Choroid plexus epithelial cell (primary cell): ENCODE measurements around the gene PLTP.
"Not testable (repeated sequence)": the region's sequence is repeated elsewhere in the genome, so short reads cannot be mapped to it uniquely, and the experiment has no call there.

ENCODE experiments used
- DNase-seq: peaks from one replicate; pipeline ENCODE4 v3.0.0-alpha.2; 2010; ENCODE audit warnings: low read depth
- H3K4me3 ChIP-seq: 2 replicates; pipeline ENCODE4 v1.5.1; 2011; ENCODE audit warnings: low read depth, mild to moderate bottlenecking, control low read depth, low read length, moderate library complexity
- TF ChIP-seq, protein P1 (sequence below): conservative IDR thresholded peaks from 2 replicates; pipeline ENCODE4 v1.5.1; 2011; ENCODE audit warnings: low read depth, mild to moderate bottlenecking, control low read depth, inconsistent platforms, low read length, moderate library complexity

Gene PLTP

DNA sequence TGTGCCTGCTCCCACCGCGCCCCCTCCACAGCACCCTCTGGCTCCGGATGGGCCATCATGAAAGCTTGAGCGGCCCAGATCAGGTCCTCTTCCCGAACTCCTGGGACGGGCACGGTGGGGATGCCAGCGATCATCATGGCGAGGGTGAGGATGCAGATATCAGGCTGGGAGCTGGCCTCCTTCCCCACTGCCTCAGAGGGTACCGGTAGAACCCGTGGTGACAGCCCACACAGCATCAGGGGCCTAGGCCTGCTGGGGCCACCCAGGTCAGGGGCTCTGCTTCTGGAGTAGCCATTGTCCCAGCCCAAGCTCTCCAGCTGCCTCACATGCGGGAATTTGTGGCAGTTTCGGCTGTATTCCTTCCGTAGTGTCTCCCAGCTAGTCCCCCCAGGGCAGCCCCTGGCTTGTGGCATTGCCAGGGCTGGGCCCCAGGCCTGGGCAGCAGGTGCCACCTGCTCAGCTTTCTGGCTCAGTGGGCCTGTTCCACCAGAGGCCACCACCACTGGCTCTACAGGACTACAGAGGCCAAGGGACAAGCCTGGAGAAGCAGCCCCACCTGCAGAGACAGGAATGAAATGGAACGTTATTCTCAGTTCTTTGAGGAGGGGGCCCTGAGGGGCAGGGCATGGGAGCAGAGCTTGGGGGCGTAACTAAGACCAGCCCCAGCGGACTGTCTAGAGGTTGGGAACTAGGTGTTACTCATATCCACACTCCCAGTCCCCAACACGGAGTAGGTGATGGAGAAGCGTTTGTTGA lies 25.2 kb downstream of the PLTP start:
- H3K4me3 ChIP-seq, result no peak overlapping the region
- TF ChIP-seq, protein P1, sequence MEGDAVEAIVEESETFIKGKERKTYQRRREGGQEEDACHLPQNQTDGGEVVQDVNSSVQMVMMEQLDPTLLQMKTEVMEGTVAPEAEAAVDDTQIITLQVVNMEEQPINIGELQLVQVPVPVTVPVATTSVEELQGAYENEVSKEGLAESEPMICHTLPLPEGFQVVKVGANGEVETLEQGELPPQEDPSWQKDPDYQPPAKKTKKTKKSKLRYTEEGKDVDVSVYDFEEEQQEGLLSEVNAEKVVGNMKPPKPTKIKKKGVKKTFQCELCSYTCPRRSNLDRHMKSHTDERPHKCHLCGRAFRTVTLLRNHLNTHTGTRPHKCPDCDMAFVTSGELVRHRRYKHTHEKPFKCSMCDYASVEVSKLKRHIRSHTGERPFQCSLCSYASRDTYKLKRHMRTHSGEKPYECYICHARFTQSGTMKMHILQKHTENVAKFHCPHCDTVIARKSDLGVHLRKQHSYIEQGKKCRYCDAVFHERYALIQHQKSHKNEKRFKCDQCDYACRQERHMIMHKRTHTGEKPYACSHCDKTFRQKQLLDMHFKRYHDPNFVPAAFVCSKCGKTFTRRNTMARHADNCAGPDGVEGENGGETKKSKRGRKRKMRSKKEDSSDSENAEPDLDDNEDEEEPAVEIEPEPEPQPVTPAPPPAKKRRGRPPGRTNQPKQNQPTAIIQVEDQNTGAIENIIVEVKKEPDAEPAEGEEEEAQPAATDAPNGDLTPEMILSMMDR, result no peak
- no peak for DNase-seq

DNA sequence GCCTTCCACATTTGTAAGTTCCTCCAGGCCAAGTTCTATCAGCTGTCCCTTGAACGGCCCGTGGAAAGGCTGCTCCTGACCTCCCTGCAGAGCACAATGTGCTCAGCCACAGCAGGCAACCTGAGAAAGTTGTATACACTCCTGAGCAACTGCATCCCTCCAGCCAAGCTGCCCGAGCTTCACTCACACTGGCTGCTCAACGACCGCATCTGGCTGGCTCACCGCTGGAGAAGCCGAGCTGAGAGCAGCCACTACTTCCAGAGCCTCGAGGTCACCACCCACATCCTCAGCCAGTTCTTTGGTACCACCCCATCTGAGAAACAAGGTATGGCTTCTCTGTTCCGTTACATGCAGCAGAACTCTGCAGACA lies 28.9 kb downstream of the PLTP start:
- H3K4me3 ChIP-seq, result no peak overlapping the region
- no peak for DNase-seq
- TF ChIP-seq, protein P1, result no peak

DNA sequence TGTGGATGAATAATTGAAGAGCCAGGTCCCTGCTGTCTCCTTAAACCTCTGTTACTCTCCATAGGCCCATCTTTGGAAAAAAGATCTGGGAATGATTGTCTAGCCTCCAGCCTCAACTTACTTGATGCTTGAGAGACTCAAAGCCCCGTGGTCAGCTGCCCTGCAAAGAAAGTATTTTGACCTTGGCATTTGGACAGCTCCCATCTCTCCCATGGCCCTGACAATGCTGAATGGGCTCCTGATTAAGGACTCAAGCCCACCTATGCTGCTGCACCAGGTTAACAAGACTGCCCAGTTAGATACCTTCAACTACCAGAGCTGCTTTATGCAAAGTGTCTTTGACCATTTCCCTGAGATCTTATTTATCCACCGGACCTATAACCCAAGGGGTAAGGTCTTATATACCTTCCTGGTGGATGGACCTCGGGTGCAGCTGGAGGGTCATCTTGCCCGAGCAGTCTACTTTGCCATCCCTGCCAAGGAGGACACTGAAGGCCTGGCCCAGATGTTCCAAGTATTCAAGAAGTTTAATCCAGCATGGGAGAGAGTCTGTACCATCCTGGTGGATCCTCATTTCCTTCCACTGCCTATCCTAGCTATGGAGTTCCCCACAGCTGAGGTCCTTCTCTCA lies 29.4 kb downstream of the PLTP start:
- TF ChIP-seq, protein P1, result no peak
- no peak for DNase-seq
- no peak overlapping the region for H3K4me3 ChIP-seq

DNA sequence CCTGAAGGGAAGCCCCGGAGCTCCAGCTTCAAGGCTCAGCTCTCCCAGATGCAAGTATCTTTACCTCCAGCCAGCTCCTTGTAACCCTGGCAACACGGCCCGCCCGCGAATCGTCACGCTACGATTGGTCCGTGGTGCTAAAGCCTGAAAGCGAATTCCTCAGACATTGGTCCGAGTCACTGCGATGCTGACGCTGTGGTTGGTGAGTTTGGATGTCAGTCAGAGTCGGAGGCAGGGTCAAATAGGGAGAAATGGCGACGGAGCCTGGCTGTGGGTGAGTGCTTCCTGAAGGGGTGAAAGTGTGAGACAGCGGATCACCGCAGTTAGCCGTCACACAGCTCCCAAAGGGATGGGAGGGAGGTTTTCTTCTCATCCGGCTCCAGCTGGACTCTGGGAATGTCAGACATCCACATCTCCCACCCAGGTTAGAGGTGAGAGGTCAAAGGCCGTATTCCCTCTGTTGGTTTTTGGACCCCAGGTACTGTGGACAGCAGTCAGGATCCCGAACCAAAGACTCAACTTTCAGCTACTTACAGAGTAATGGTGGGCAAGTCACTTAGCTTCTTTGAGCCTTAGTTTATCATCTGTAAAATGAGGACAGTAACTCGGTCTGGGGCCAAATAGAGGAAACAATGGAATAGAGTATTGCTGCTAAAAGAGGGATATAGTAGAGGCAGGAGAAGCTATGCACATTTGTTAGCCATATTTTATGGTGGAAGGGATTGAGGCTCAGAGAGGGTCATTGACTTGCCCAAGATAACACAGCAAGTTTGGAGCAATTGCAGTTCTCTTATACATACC lies 30.8 kb downstream of the PLTP start, which contains the start of gene ZSWIM1:
TSS of gene ZSWIM1 (plus strand) at position 240 of the 801 bp plus-strand sequence. CDS start 1,366 bp downstream, outside the sequence.
- H3K4me3 ChIP-seq, result peak within 1 kb of the TSS; percentile 95
- TF ChIP-seq, protein P1, result no peak
- DNase-seq, result peak; percentile 100

DNA sequence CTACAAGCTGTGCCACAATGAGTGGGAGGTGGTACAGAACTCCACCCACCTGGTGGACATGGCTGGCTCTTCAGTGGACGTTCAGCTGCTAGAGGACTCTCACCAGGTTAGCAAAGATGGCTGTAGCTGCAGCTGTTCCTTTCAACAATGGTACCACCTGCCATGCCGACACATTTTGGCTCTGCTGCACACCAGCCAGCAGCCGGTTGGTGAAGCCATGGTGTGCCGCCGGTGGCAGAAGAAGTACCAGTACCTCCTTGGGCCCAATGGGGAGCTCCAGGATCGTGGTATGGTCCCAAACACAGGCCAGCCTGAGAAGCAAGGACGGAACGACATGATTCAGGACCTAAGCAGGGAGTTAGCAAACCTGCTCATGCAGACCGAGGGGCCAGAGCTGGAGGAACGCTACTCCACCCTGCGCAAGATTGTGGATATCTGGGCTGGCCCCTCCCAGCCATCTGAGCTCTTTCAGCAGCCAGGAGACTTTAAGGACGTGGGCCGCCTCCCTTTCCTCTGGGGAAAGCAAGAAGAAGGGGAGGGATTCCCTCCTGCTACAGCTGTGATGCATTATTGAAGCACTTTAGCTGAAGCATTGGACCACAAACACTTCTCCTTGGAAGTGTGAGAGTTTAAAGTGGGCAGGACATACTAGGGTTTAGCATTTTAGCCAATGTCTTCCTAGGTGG lies 33.7 kb downstream of the PLTP start:
- no peak for DNase-seq
- H3K4me3 ChIP-seq, result no peak overlapping the region
- TF ChIP-seq, protein P1, result no peak

DNA sequence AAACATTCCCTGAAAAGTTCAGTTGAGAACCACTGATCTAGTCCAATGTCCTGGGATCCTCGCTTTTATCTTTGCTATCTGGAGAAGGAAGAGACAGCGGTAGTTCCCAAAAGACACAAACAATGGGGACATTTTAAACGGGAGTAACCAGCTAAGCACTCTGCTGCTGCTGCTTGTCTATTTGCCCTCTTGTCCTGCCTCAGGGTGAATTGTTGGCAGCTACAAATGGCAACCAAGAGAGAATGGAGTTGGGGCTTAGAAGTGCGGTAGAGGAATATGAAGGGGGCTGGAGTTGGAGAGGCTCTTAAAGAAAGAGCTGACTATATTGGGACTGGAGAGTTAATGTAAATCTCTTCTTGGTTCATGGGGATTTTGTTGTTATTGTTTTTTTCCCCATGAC lies 37.4 kb downstream of the PLTP start:
- no peak for DNase-seq
- no peak overlapping the region for H3K4me3 ChIP-seq
- TF ChIP-seq, protein P1, result no peak

DNA sequence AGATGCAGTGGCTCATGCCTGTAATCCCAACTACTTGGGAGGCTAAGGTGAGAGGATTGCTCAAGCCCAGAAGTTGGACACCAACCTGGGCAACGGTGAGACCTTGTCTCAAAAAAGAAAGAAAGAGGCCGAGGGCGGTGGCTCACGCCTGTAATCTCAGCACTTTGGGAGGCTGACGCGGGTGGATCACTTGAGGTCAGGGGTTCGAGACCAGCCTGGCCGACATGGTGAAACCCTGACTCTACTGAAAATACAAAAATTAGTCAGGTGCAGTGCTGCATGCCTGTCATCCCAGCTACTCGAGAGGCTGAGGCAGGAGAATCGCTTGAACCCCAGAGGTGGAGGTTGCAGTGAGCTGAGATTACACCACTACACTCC lies 37.9 kb downstream of the PLTP start:
- H3K4me3 ChIP-seq, DNase-seq: not testable (repeated sequence)
